Osteocyte (in vitro differentiated cells): ENCODE data around the gene SINHCAF. TPM values are rescaled to one million over a fixed set of nuclear protein-coding genes. Genes with fewer than 3 reads are reported as not detected.
"Not testable (repeated sequence)": the region's sequence is repeated elsewhere in the genome, so short reads cannot be mapped to it uniquely, and the experiment has no call there.

Experiments used
- DNase-seq: peaks from one replicate; pipeline ENCODE4 v3.0.0; 2021; ENCODE audit warnings: mixed read lengths; ENCODE audit not compliant: unreplicated experiment; ENCODE audit errors: extremely low spot score
- H3K27ac Mint-ChIP-seq: one replicate; pipeline ENCODE4 v1.8.0; 2021; ENCODE audit warnings: mild to moderate bottlenecking, mixed read lengths; ENCODE audit not compliant: unreplicated experiment
- H3K27me3 Mint-ChIP-seq: one replicate; pipeline ENCODE4 v1.8.0; 2021; ENCODE audit warnings: mixed read lengths; ENCODE audit not compliant: unreplicated experiment
- H3K36me3 Mint-ChIP-seq: one replicate; pipeline ENCODE4 v1.8.0; 2021; ENCODE audit warnings: mixed read lengths; ENCODE audit not compliant: unreplicated experiment
- H3K4me1 Mint-ChIP-seq: one replicate; pipeline ENCODE4 v1.8.0; 2021; ENCODE audit warnings: mixed read lengths; ENCODE audit not compliant: unreplicated experiment
- H3K4me3 Mint-ChIP-seq: one replicate; pipeline ENCODE4 v1.8.0; 2021; ENCODE audit warnings: mild to moderate bottlenecking, moderate library complexity, mixed read lengths; ENCODE audit not compliant: unreplicated experiment
- H3K9me3 Mint-ChIP-seq: one replicate; pipeline ENCODE4 v1.8.0; 2021; ENCODE audit warnings: mixed read lengths; ENCODE audit not compliant: unreplicated experiment
- CTCF ChIP-seq: fragments of 200-600 bp; sonication (generic); IDR thresholded peaks from 2 replicates; pipeline ENCODE4 v1.5.0; 2021; ENCODE audit warnings: antibody characterized with exemption, mild to moderate bottlenecking, moderate library complexity
- total RNA-seq: library from RNA; stranded (reverse); gene quantifications from 2 replicates; pipeline ENCODE4 v1.2.1, GENCODE V29; 2021

Gene SINHCAF
- total RNA-seq, 1 donor from 2014 or later: 41.1 TPM

- H3K36me3 Mint-ChIP-seq: no peaks in the 10 kb centered on the region
- H3K27me3 Mint-ChIP-seq: peaks cover 22% of the 10 kb centered on the region
- no peaks in the 10 kb centered on the region for H3K4me1 Mint-ChIP-seq
- no peak for TF ChIP-seq CTCF
- no peaks in the 10 kb centered on the region for H3K9me3 Mint-ChIP-seq
- no peak for DNase-seq
- no peak overlapping the region for H3K4me3 Mint-ChIP-seq
- no peak overlapping the region for H3K27ac Mint-ChIP-seq
Observed at GRCh38 chr12:31248337-31248736, 77.6 kb downstream of the SINHCAF start.

- H3K36me3 Mint-ChIP-seq: no peaks in the 10 kb centered on the region
- TF ChIP-seq CTCF: no peak
- no peak for DNase-seq
- H3K4me1 Mint-ChIP-seq: no peaks in the 10 kb centered on the region
- H3K27ac Mint-ChIP-seq: no peak overlapping the region
- peaks cover 17% of the 10 kb centered on the region for H3K27me3 Mint-ChIP-seq
- no peaks in the 10 kb centered on the region for H3K9me3 Mint-ChIP-seq
- H3K4me3 Mint-ChIP-seq: no peak overlapping the region
Observed at GRCh38 chr12:31246470-31246850, 79.5 kb downstream of the SINHCAF start.

- no peak for DNase-seq
- H3K36me3 Mint-ChIP-seq: no peaks in the 10 kb centered on the region
- no peak overlapping the region for H3K4me3 Mint-ChIP-seq
- no peaks in the 10 kb centered on the region for H3K9me3 Mint-ChIP-seq
- no peak for TF ChIP-seq CTCF
- no peak overlapping the region for H3K27ac Mint-ChIP-seq
- no peaks in the 10 kb centered on the region for H3K4me1 Mint-ChIP-seq
- peaks cover 20% of the 10 kb centered on the region for H3K27me3 Mint-ChIP-seq
Observed at GRCh38 chr12:31245822-31246469, 80.0 kb downstream of the SINHCAF start.

- not testable (repeated sequence) for H3K36me3 Mint-ChIP-seq, H3K9me3 Mint-ChIP-seq, DNase-seq, H3K27ac Mint-ChIP-seq, H3K4me3 Mint-ChIP-seq, H3K4me1 Mint-ChIP-seq
- H3K27me3 Mint-ChIP-seq: peaks cover 29% of the 10 kb centered on the region
Observed at GRCh38 chr12:31242418-31242817, 83.5 kb downstream of the SINHCAF start.

- peak overlapping the region; percentile 44 for H3K4me3 Mint-ChIP-seq
- H3K9me3 Mint-ChIP-seq: no peaks in the 10 kb centered on the region
- peak; percentile 77 for TF ChIP-seq CTCF
Observed at GRCh38 chr12:31238764-31239387, 87.1 kb downstream of the SINHCAF start.

GRCh38 chr12:31238333-31238732 is 87.6 kb downstream of the SINHCAF start:
- peak overlapping the region; percentile 44 for H3K4me3 Mint-ChIP-seq
- not testable (repeated sequence) for H3K36me3 Mint-ChIP-seq, DNase-seq, H3K9me3 Mint-ChIP-seq, H3K27ac Mint-ChIP-seq, H3K4me1 Mint-ChIP-seq
- H3K27me3 Mint-ChIP-seq: peaks cover 58% of the 10 kb centered on the region

More at GRCh38 chr12:31238764-31239387, 87.1 kb downstream of the SINHCAF start:
- Mint-ChIP-seq H3K36me3 (no peaks in the 10 kb centered on the region), H3K27me3 (peaks cover 53% of the 10 kb centered on the region), H3K27ac (no peak overlapping the region), H3K4me1 (peaks cover 9% of the 10 kb centered on the region)
- DNase-seq: peak; percentile 57
